DOHH2 (cell line): ENCODE results near the gene SLC44A5.

Experiments
- EZH2phosphoT487 ChIP-seq: fragments of 200-600 bp; sonication (generic); IDR thresholded peaks from 2 replicates; pipeline ENCODE4 v1.6.1; 2017; ENCODE audit warnings: borderline replicate concordance, mild to moderate bottlenecking, antibody characterized with exemption, low read length, moderate library complexity, mixed read lengths
- TF ChIP-seq, protein P1 (sequence below): fragments of 200-600 bp; sonication (generic); IDR thresholded peaks from one replicate; pipeline ENCODE4 v1.5.1; 2014; ENCODE audit warnings: antibody characterized with exemption, mild to moderate bottlenecking, low read depth, low read length; ENCODE audit not compliant: poor library complexity, severe bottlenecking

DNA sequence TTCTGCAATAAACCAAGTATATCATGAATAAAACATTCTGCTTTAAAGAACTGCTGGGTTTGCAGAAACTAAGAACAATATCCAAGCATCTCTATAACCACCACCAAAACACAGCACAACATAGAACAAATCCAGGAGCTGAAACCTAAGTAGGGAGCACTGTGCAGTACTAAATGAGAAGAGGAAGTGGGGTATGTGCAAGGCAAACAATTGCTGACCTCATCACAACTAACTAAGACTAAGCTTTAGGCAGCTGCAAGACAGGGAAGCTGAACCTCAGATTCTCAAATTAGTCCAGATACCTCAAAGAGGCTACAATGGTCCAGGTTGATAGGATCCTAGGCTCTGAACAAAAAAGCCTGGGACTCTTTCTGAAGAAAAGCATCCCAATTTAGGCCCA, 172.6 kb downstream of the SLC44A5 start:
- TF ChIP-seq, protein P1, sequence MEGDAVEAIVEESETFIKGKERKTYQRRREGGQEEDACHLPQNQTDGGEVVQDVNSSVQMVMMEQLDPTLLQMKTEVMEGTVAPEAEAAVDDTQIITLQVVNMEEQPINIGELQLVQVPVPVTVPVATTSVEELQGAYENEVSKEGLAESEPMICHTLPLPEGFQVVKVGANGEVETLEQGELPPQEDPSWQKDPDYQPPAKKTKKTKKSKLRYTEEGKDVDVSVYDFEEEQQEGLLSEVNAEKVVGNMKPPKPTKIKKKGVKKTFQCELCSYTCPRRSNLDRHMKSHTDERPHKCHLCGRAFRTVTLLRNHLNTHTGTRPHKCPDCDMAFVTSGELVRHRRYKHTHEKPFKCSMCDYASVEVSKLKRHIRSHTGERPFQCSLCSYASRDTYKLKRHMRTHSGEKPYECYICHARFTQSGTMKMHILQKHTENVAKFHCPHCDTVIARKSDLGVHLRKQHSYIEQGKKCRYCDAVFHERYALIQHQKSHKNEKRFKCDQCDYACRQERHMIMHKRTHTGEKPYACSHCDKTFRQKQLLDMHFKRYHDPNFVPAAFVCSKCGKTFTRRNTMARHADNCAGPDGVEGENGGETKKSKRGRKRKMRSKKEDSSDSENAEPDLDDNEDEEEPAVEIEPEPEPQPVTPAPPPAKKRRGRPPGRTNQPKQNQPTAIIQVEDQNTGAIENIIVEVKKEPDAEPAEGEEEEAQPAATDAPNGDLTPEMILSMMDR: no peak
- no peak for TF ChIP-seq EZH2phosphoT487
